Keratinocyte (primary cell): Measurements from ENCODE around the gene SLC39A3.

ENCODE experiments used
- CTCF ChIP-seq, 3 experiments: IDR thresholded peaks in 1 of 3; conservative IDR thresholded peaks in 1 of 3; optimal IDR thresholded peaks in 1 of 3; 2 replicates in 2 of 3; 3 replicates in 1 of 3; pipeline versions ENCODE3 to v1.5.1; 2011; ENCODE audit warnings: low read length in 3 of 3, mild to moderate bottlenecking in 3 of 3, moderate library complexity in 2 of 3, control low read depth in 1 of 3, inconsistent platforms in 1 of 3; ENCODE audit not compliant: insufficient read depth in 2 of 3; ENCODE audit errors: extremely low read depth in 1 of 3
- EZH2 ChIP-seq: IDR thresholded peaks from one replicate; pipeline ENCODE4 v1.6.1; 2012; ENCODE audit warnings: inconsistent platforms, mild to moderate bottlenecking, low read length, moderate library complexity

- TF ChIP-seq EZH2 (no peak), CTCF (optimal IDR thresholded peaks at IDR 0.05 in 1 of 3, IDR thresholded peaks at IDR 0.05 in 1 of 3, conservative IDR thresholded peaks at IDR 0.05 in 1 of 3; ENCODE audit: extremely low read depth in 1 of 3, insufficient read depth in 2 of 3, low read length in 3 of 3) (no peak)
Observed at GRCh38 chr19:2774953-2775555, 35.2 kb upstream of the SLC39A3 start.
